GM18861 (cell line): Measurements from ENCODE around the gene CT45A9.
"Not testable (repeated sequence)": the region's sequence is repeated elsewhere in the genome, so short reads cannot be mapped to it uniquely, and the experiment has no call there.

ENCODE experiments used
- ATAC-seq: cut with Tn5 transposase; IDR thresholded peaks from one replicate; pipeline ENCODE4 v1.9.1; 2021; ENCODE audit not compliant: unreplicated experiment

CT45A9 gene

DNA sequence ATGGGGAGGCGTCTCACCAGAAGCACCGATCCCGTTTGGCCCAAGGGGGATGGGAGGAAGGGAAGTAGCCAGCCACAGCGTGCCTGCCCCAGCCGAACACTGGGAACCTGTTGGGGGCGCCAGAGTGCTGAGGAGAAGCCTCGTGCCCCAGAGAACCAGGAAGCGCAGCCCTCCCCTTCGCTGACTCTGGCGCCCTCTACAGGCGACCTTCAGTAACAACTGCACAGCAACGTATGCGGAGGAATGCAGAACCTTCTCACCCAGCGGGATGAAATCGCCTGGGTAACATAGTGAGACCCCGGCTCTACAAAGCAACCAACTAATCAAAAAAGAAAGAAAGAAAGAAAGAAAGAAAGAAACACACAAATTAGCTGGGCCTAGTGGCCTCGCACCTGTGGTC, at the start of gene CT45A9:
Gene CT45A9, minus strand, starts transcription at position 101 of the 400 bp plus-strand sequence. CDS start 3,751 bp downstream, outside the sequence.
- not testable (repeated sequence) for ATAC-seq

DNA sequence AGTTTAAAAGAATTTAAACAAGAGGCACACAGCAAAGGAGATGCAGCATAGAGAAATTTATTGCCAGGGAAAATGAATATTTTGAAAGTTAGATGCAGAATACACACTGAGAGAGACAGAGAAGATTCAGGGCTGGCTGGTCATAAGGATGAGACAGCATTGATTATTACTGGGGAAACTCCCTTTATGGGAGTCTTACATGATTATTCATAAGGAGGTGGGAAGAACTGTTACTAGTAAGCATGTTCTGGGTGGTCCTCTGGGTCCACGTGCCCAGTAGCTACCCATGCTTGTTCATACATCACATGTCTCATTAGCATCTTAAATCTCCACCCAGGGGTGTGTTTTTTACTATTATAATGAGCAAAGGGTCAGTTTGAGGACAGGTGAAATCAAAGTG, 48.9 kb upstream of the CT45A9 start:
- ATAC-seq = not testable (repeated sequence)

DNA sequence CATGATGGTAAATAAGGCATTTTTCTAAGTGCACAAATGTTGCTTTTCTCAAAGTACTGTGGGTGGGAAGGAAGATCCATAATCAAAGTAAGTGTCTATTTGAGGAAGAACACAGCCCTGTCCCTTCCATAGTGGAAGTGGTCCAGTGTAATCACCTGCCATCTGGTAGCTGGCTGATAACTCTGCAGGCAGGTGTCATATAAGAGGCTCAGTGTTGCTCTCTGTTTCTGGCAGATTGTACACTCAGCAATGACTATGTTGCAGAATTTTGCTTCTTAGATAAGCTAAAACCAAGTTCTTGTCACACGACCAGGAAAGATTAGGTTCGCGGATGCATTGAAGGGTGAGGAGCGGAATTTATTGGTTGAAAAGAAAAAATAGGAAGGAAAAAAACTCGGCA, 42.8 kb upstream of the CT45A9 start:
- no peak for ATAC-seq

DNA sequence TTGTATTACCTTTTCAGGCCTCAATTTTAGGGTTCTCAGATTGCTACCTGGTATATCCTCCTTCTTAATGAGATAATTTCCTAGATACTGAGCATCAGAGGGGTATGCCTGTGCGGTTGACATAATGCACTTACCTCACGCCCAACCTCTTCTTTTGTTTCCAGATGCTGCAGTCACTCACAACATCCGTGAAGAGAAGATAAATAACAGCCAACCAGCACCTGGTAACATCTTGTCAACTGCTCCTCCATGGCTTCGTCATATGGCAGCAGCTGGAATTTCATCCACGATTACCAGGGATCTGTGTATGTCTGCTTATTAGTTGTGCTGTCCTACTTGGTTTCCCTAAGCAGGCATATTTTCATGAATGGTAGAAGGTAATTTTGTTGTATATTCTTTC, 38.6 kb upstream of the CT45A9 start:
- no peak for ATAC-seq

DNA sequence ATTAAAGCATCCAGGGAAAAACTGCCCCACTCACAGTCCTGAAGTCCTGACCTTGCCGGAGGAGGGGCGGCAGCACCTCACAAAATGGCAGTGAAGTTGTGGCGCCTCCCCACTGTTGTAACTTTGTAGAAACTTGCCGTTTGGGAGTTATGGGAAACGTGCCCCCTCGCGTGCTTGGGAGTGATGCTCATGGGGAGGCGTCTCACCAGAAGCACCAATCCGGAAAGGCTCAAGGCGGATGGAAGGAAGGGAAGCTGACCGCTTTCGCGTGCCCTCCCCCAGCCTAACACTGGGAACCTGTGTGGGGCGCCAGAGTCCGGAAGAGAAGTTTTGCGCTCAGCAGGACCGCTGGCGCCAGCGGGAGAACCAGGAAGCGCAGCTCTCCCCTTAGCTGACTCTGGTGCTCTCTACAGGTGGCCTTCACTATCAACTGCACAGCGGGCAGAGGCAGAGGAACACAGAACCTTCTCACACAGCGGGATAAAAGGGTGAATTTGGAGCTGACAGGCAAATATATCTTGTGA, 21.7 kb upstream of the CT45A9 start, which contains the start of the genes CT45A10 and SAGE1:
Gene CT45A10, minus strand, starts transcription at position 151 of the 524 bp plus-strand sequence. CDS start 8,100 bp downstream, outside the sequence.
Gene SAGE1, plus strand, starts transcription at position 423 of the 524 bp plus-strand sequence. CDS start 2,527 bp downstream, outside the sequence.
- ATAC-seq = no peak

- no peak for ATAC-seq
Observed at GRCh38 chrX:135892781-135893180, 21.2 kb upstream of the CT45A9 start.

DNA sequence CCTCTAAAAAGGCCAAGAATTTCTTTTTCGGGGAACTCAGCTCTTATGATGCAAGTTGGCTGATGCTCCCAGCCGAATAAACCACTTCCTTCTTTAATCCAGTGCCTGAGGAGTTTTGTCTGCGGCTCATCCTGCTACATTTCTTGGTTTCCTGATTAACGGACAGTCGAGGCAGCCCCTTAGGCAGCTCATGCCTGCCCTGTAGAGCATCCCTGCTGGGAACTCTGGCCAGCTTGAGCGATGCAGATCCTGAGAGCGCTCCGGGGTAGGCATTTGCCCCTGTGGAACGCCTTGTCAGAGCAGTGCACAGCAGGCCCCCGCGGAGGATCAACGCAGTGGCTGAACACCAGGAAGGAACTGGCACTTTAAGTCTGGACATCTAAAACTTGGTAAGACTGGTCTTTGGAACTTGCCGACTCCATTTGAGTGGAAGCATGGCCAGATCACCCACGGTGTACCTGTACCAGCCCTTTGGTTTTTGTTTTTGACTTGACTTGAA, 18.5 kb upstream of the CT45A9 start:
- no peak for ATAC-seq

GRCh38 chrX:135888976-135889375, 17.4 kb upstream of the CT45A9 start:
- ATAC-seq = not testable (repeated sequence)

GRCh38 chrX:135888230-135888629, 16.6 kb upstream of the CT45A9 start:
- not testable (repeated sequence) for ATAC-seq

- not testable (repeated sequence) for ATAC-seq
Observed at GRCh38 chrX:135882741-135883140, 11.1 kb upstream of the CT45A9 start.

GRCh38 chrX:135854438-135854837, 17.2 kb downstream of the CT45A9 start, which contains the start of gene CT45A8:
CT45A8 (minus strand) TSS chrX:135854538; CDS start chrX:135850783, 3,755 bp downstream.
- not testable (repeated sequence) for ATAC-seq

- ATAC-seq = not testable (repeated sequence)
Observed at GRCh38 chrX:135837180-135837579, 34.4 kb downstream of the CT45A9 start, which contains the start of gene CT45A7. CT45A7 (minus strand) TSS chrX:135837280; CDS start chrX:135833533, 3,747 bp downstream.

GRCh38 chrX:135819912-135820311, 51.7 kb downstream of the CT45A9 start, which contains the start of gene CT45A2:
CT45A2 (minus strand) TSS chrX:135820012; CDS start chrX:135816265, 3,747 bp downstream.
- ATAC-seq = not testable (repeated sequence)
